Heart left ventricle (tissue), 16 donors: ENCODE data around the gene USP6NL. TPM values are rescaled to one million over a fixed set of nuclear protein-coding genes. Genes with fewer than 3 reads are reported as not detected.
A peak's percentile ranks its signal among the peaks of the same experiment; 100 is the strongest.

Experiments used
- ATAC-seq, 4 donors: fragments of 200-7000 bp; cut with Tn5 transposase; one replicate each; pipeline ENCODE4 v1.9.1; 2020 to 2022; ENCODE audit warnings: moderate library complexity in 4 of 4, mild to moderate bottlenecking in 3 of 4, moderate number of reproducible peaks in 1 of 4
- DNase-seq, 5 donors: peaks; one replicate each; pipeline ENCODE4 v3.0.0-alpha.2; 2020
- H3K27ac ChIP-seq, 12 donors: fragments of 200-600 bp; sonication (generic) in 4 of 12; one replicate each; pipeline versions ENCODE4 v1.5.0 to v1.8.0; 2016 to 2022; ENCODE audit warnings: mild to moderate bottlenecking in 2 of 12
- H3K27me3 ChIP-seq, 9 donors: fragments of 200-600 bp; sonication (generic) in 2 of 9; one replicate each; pipeline versions ENCODE4 v1.5.1 to v1.8.0; 2016 to 2022; ENCODE audit warnings: mild to moderate bottlenecking in 3 of 9
- H3K36me3 ChIP-seq, 9 donors: fragments of 200-600 bp; sonication (generic) in 2 of 9; one replicate each; pipeline versions ENCODE4 v1.5.0 to v1.8.0; 2018 to 2022; ENCODE audit warnings: mild to moderate bottlenecking in 2 of 9
- H3K4me1 ChIP-seq, 12 donors: fragments of 200-600 bp; sonication (generic) in 4 of 12; one replicate each; pipeline versions ENCODE4 v1.5.0 to v1.8.0; 2016 to 2022; ENCODE audit warnings: mild to moderate bottlenecking in 3 of 12
- H3K4me3 ChIP-seq, 12 donors: fragments of 200-600 bp; sonication (generic) in 4 of 12; one replicate each; pipeline versions ENCODE4 v1.5.0 to v1.8.0; 2017 to 2022; ENCODE audit warnings: mild to moderate bottlenecking in 9 of 12, moderate library complexity in 4 of 12
- H3K9me3 ChIP-seq, 12 donors: fragments of 200-600 bp; sonication (generic) in 4 of 12; one replicate each; pipeline versions ENCODE4 v1.5.0 to v1.8.0; 2016 to 2022; ENCODE audit warnings: mild to moderate bottlenecking in 1 of 12
- POLR2A ChIP-seq, 2 donors: fragments of 450-650 bp; IDR thresholded peaks; one replicate each; pipeline ENCODE4 v1.6.1; 2017; ENCODE audit warnings: antibody characterized with exemption in 2 of 2, mild to moderate bottlenecking in 2 of 2, moderate library complexity in 2 of 2
- WGBS, 4 donors: extraction: QIAGEN DNeasy Blood & Tissue Kit in 2 of 4; methylation state at CpG; one replicate each; pipeline versions ENCODE4 v1.1.5 to v1.1.7; 2013 to 2018; 5-methylcytosine and 5-hydroxymethylcytosine counted together
- intact Hi-C, 10 donors: fragments of 100-400 bp; cut with DNase I; formaldehyde crosslinking; loops; one replicate each; pipeline versions ENCODE4 v1.11.1 to v1.14.2; 2022
- polyA plus RNA-seq, 2 donors: library from polyadenylated mRNA; stranded (reverse); fragments of 200-250 nt; gene quantifications; one replicate each; pipeline ENCODE4 v1.2.3, GENCODE V29; 2013
- total RNA-seq, 9 donors: library from RNA; depleted of rRNA in 2 of 9; stranded (reverse); fragments of >200 nt in 2 of 9; fragmentation: NEBNext Ultra II Directional in 3 of 9; extraction: Animal tissue kit (Norgen Biotek cat#: 25700) in 3 of 9; gene quantifications; one replicate each; pipeline versions ENCODE4 v1.1.0 to v1.2.4, GENCODE V29; 2016 to 2023
- TF ChIP-seq, protein P1 (sequence below), 12 donors: fragments of 200-600 bp; sonication (generic) in 4 of 12; IDR thresholded peaks; one replicate each; pipeline versions ENCODE4 v1.5.0 to v1.8.0; 2018 to 2022; ENCODE audit warnings: antibody characterized with exemption in 12 of 12, mild to moderate bottlenecking in 5 of 12
- donor health status: ischemic (EF 13 %, LVEDD 7.1; RV severe dilation, severe dysfunction).
- donor health status: healthy with polysubstance abuse.
- donor health status: DM: no; HTN: yes; CAD: no.
- donor health status: DM: no; HTN: no; CAD: no.
- donor health status: ischemic (EF 25% LVEDD 6.9; RV normal size, moderate dysfunction).
- donor health status: ischemic (EF 25% LVEDD 5.7; RV mildly dilated, moderate dysfunction).
- donor health status: healthy.
- donor health status: DM: yes; HTN: yes; CAD: no.
- donor health status: ischemic (EF 35%, LVEDD 5.7; RV mildly dilated, moderate dysfunction).
- donor health status: nonischemic (EF 11% LVEDD 7.7; RV severe dilation, severe dysfunction).
- donor health status: DM: yes; HTN: yes; CAD: no.
- donor health status: PGD.
- donor health status: ischemic (EF 29% LVEDD 5.4; RV normal size, mild dysfunction).
- donor health status: nonischemic (EF 23%, LVEDD 6.1; RV moderate dilation, normal function).

Gene USP6NL
- total and polyA plus RNA-seq, 11 donors: 1.3 to 12.2 (median 9.6) TPM

DNA sequence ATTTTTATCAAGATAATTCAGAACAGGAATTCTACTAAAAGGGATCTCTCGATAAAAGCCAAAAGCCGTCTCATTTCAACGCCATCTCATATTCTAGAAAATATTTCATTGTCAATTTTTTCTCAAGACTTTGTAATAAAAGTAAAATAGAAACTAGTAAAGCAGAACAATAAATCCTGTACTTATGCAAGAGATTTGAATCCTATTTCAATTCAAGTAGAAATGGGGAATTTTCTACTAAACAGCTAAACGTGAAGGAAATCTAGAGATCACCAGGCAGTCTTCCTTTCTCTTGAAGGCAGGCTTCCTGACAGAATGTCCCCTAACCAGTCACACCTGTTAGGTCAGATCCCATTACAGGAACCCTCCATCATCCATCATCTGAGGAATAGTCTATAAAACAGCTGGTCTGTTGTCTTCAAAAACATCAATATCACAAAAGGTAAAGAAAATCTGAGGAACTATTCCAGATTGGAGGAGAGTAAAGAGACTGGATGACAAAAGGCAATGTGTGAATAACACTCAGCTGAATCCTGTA is 23.7 kb downstream of the USP6NL start:
- H3K4me3 ChIP-seq: no peak overlapping the region
- no peaks in the 10 kb centered on the region for H3K27me3 ChIP-seq
- no peak overlapping the region for H3K27ac ChIP-seq
- peaks cover 0 to 12% (median 0%) of the 10 kb centered on the region in 12 donors for H3K9me3 ChIP-seq
- no peak for DNase-seq
- no peak for TF ChIP-seq POLR2A (IDR thresholded peaks at IDR 0.05)
- TF ChIP-seq, protein P1, sequence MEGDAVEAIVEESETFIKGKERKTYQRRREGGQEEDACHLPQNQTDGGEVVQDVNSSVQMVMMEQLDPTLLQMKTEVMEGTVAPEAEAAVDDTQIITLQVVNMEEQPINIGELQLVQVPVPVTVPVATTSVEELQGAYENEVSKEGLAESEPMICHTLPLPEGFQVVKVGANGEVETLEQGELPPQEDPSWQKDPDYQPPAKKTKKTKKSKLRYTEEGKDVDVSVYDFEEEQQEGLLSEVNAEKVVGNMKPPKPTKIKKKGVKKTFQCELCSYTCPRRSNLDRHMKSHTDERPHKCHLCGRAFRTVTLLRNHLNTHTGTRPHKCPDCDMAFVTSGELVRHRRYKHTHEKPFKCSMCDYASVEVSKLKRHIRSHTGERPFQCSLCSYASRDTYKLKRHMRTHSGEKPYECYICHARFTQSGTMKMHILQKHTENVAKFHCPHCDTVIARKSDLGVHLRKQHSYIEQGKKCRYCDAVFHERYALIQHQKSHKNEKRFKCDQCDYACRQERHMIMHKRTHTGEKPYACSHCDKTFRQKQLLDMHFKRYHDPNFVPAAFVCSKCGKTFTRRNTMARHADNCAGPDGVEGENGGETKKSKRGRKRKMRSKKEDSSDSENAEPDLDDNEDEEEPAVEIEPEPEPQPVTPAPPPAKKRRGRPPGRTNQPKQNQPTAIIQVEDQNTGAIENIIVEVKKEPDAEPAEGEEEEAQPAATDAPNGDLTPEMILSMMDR (IDR thresholded peaks at IDR 0.05): no peak
- no peaks in the 10 kb centered on the region for H3K36me3 ChIP-seq
- WGBS, 4 donors: 86 to 89% (median 88%) methylated on average over 4 of the region's 4 CpGs
- H3K4me1 ChIP-seq: peaks cover 0 to 35% (median 4%) of the 10 kb centered on the region in 12 donors
- intact Hi-C loops: no loop called here
- no peak for ATAC-seq

DNA sequence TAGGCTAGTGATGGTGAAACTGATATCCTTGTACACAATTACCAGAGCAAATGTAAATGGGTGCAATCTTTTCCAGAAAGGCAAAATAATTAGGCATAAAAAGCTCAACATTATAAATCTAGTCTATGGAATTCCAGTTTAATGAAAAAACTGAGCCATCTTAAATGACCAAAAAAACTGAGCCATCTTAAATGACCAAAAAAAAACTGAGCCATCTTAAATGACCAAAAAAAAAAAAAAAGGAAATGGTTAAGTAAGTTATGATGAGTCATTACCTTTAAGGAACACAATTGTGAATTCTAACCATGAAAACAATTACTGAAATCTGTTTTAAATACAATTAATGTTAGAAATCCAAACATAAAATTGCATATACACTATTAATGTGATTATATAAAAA is 25.3 kb downstream of the USP6NL start:
- Histone ChIP-seq H3K27ac (peak overlapping the region in 1 of 12 donors; percentile 43), H3K36me3 (no peaks in the 10 kb centered on the region), H3K4me3 (no peak overlapping the region), H3K4me1 (peaks cover 0 to 35% (median 4%) of the 10 kb centered on the region in 12 donors), H3K9me3 (peaks cover 0 to 12% (median 0%) of the 10 kb centered on the region in 12 donors), H3K27me3 (no peaks in the 10 kb centered on the region)
- DNase-seq: no peak
- ATAC-seq: no peak
- TF ChIP-seq, protein P1 (IDR thresholded peaks at IDR 0.05): no peak
- TF ChIP-seq POLR2A (IDR thresholded peaks at IDR 0.05): no peak
- intact Hi-C loops: no loop called here

DNA sequence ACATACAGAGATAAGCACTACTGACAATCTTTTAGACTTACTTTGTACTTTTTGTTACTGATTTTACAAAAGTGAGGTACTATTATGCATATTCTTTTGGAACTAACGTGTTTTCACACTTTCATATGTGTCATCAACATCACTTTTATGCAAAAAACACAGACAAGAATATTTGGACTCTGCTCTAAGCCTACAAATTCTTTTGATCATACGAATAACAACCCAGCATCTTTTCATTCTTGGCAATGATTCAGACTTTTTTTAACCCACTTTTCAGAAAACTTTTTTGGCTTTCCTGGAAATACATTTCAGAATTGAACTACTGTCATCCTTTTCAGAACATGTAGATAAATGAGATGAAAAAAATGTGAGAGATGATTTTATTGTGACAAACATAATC is 30.2 kb downstream of the USP6NL start:
- Histone ChIP-seq H3K27ac (no peak overlapping the region), H3K4me3 (no peak overlapping the region), H3K4me1 (peaks cover 0 to 6% (median 0%) of the 10 kb centered on the region in 12 donors), H3K9me3 (peaks cover 0 to 17% (median 0%) of the 10 kb centered on the region in 12 donors), H3K27me3 (no peaks in the 10 kb centered on the region), H3K36me3 (no peaks in the 10 kb centered on the region)
- TF ChIP-seq, protein P1 (IDR thresholded peaks at IDR 0.05): no peak
- TF ChIP-seq POLR2A (IDR thresholded peaks at IDR 0.05): no peak
- DNase-seq: no peak
- ATAC-seq: no peak
- WGBS, 4 donors: 59 to 62% (median 61%) methylated on average over 2 of the region's 2 CpGs
- intact Hi-C loops: no loop called here

DNA sequence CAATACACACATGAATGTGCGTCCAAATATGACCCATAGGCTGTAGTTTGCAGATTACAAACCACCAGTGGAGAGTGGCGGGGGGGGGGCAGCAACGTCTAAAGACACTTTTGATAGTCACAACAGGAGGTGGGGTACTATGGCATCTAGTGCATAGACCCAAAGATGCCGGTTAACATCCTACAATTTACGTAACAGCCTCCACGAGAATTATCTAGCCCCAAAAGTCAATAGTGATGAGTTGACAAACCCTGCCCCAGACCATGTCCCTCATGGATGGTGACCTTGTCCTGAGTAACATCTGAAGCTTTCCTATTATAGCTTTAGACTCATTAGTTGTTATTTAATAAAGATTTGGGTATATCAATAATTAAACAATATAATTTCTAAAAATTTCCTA is 31.6 kb downstream of the USP6NL start:
- intact Hi-C loops: no loop called here
- Histone ChIP-seq H3K4me3 (no peak overlapping the region), H3K4me1 (peaks cover 0 to 5% (median 0%) of the 10 kb centered on the region in 12 donors), H3K27ac (no peak overlapping the region), H3K36me3 (no peaks in the 10 kb centered on the region), H3K9me3 (peaks cover 0 to 7% (median 0%) of the 10 kb centered on the region in 12 donors), H3K27me3 (no peaks in the 10 kb centered on the region)
- no peak for TF ChIP-seq POLR2A (IDR thresholded peaks at IDR 0.05)
- TF ChIP-seq, protein P1 (IDR thresholded peaks at IDR 0.05): no peak
- 86 to 91% (median 90%) methylated on average over 5 to 6 of the region's 6 CpGs for WGBS, 4 donors
- DNase-seq (no peak), ATAC-seq (no peak)
